Uterus (tissue), 4 donors: ENCODE measurements around the gene BIRC7. TPM values are rescaled to one million over a fixed set of nuclear protein-coding genes. Genes with fewer than 3 reads are reported as not detected.

Experiments
- DNase-seq, 2 donors: peaks; one replicate each; pipeline ENCODE4 v3.0.0-alpha.2; 2019 to 2020
- H3K27ac ChIP-seq, 2 donors: fragments of 200-600 bp; sonication (generic); 1 replicate in 1 of 2; 2 replicates in 1 of 2; pipeline ENCODE4 v1.5.1; 2016 to 2018
- H3K27me3 ChIP-seq, 2 donors: fragments of 200-600 bp; sonication (generic); one replicate each; pipeline ENCODE4 v1.5.1; 2018 to 2019; ENCODE audit warnings: control low read depth in 1 of 2
- H3K36me3 ChIP-seq, 2 donors: fragments of 200-600 bp; sonication (generic); one replicate each; pipeline ENCODE4 v1.5.1; 2019; ENCODE audit warnings: control low read depth in 1 of 2
- H3K4me1 ChIP-seq, 2 donors: fragments of 200-600 bp; sonication (generic); one replicate each; pipeline ENCODE4 v1.5.1; 2018 to 2019; ENCODE audit warnings: control low read depth in 1 of 2
- H3K4me3 ChIP-seq, 2 donors: fragments of 200-600 bp; sonication (generic); 1 replicate in 1 of 2; 2 replicates in 1 of 2; pipeline ENCODE4 v1.5.1; 2018 to 2019; ENCODE audit warnings: mild to moderate bottlenecking in 1 of 2
- H3K9me3 ChIP-seq, 2 donors: fragments of 200-600 bp; sonication (generic); one replicate each; pipeline ENCODE4 v1.5.1; 2019; ENCODE audit warnings: control low read depth in 1 of 2
- CTCF ChIP-seq, 4 experiments: fragments of 200-600 bp in 2 of 4; fragments of 450-650 bp in 2 of 4; sonication (generic) in 2 of 4; IDR thresholded peaks; one replicate each; pipeline ENCODE4 v1.5.1; 2016 to 2019; ENCODE audit warnings: antibody characterized with exemption in 4 of 4, mild to moderate bottlenecking in 2 of 4, moderate library complexity in 1 of 4
- POLR2A ChIP-seq, 2 donors: fragments of 450-650 bp; IDR thresholded peaks; one replicate each; pipeline ENCODE4 v1.6.1; 2016; ENCODE audit warnings: antibody characterized with exemption in 2 of 2, mild to moderate bottlenecking in 1 of 2, moderate library complexity in 1 of 2
- intact Hi-C: fragments of 100-400 bp; cut with DNase I; formaldehyde crosslinking; loops from one replicate; pipeline ENCODE4 v1.15.1; 2023; ENCODE audit warnings: low total_unique reads
- total RNA-seq, 4 donors: library from RNA; depleted of rRNA in 3 of 4; stranded (reverse); fragments of >200 nt in 3 of 4; gene quantifications; one replicate each; pipeline versions ENCODE4 v1.1.0 to v1.2.4, GENCODE V29; 2014 to 2023
- donor health status: DM: yes; HTN: yes; CAD: no.

BIRC7 gene
- total RNA-seq, 4 donors from 2014 or later: not detected

- H3K27me3 ChIP-seq: peaks cover 5 to 27% of the 10 kb centered on the region in 2 donors
Measured at GRCh38 chr20:63253438-63254231, 17.9 kb downstream of the BIRC7 start.

GRCh38 chr20:63254232-63254605 lies 18.5 kb downstream of the BIRC7 start, which contains the start of gene NKAIN4:
NKAIN4 (minus strand) TSS chr20:63254463; CDS start chr20:63254450, 13 bp downstream.
- no peaks in the 10 kb centered on the region for H3K9me3 ChIP-seq
- peaks cover 5 to 25% of the 10 kb centered on the region in 2 donors for H3K27me3 ChIP-seq
- intact Hi-C loops: no loop called here
- H3K27ac ChIP-seq: no peak within 1 kb of the TSS
- TF ChIP-seq CTCF (IDR thresholded peaks at IDR 0.05) (no peak), POLR2A (IDR thresholded peaks at IDR 0.05) (no peak)
- no peaks in the 10 kb centered on the region for H3K36me3 ChIP-seq
- H3K4me1 ChIP-seq: peaks cover 0 to 18% of the 10 kb centered on the region in 2 donors
- no peak for DNase-seq
- peak within 1 kb of the TSS in 1 of 2 donors; percentile 11 for H3K4me3 ChIP-seq

More at GRCh38 chr20:63253438-63254231, 17.9 kb downstream of the BIRC7 start:
- Histone ChIP-seq H3K4me1 (peaks cover 0 to 18% of the 10 kb centered on the region in 2 donors), H3K4me3 (peak overlapping the region in 1 of 2 donors; percentile 11), H3K27ac (no peak overlapping the region), H3K36me3 (no peaks in the 10 kb centered on the region), H3K9me3 (no peaks in the 10 kb centered on the region)
- DNase-seq: no peak
- TF ChIP-seq POLR2A (IDR thresholded peaks at IDR 0.05): no peak
- no peak for TF ChIP-seq CTCF (IDR thresholded peaks at IDR 0.05)
- intact Hi-C loops: no loop called here

GRCh38 chr20:63254606-63255384 lies 19.1 kb downstream of the BIRC7 start:
- H3K36me3 ChIP-seq: no peaks in the 10 kb centered on the region
- TF ChIP-seq CTCF (IDR thresholded peaks at IDR 0.05): no peak
- TF ChIP-seq POLR2A (IDR thresholded peaks at IDR 0.05): no peak
- peaks cover 0 to 18% of the 10 kb centered on the region in 2 donors for H3K4me1 ChIP-seq
- no peaks in the 10 kb centered on the region for H3K9me3 ChIP-seq
- peaks cover 5 to 24% of the 10 kb centered on the region in 2 donors for H3K27me3 ChIP-seq
- no peak overlapping the region for H3K4me3 ChIP-seq
- intact Hi-C loops: no loop called here
- no peak overlapping the region for H3K27ac ChIP-seq
- no peak for DNase-seq

- H3K9me3 ChIP-seq: no peaks in the 10 kb centered on the region
- no peak for TF ChIP-seq POLR2A (IDR thresholded peaks at IDR 0.05)
- no peak for TF ChIP-seq CTCF (IDR thresholded peaks at IDR 0.05)
- DNase-seq: no peak
- no peak overlapping the region for H3K4me3 ChIP-seq
- intact Hi-C loops: no loop called here
- peaks cover 0 to 18% of the 10 kb centered on the region in 2 donors for H3K4me1 ChIP-seq
- no peaks in the 10 kb centered on the region for H3K36me3 ChIP-seq
- H3K27me3 ChIP-seq: peaks cover 5 to 24% of the 10 kb centered on the region in 2 donors
- H3K27ac ChIP-seq: no peak overlapping the region
Measured at GRCh38 chr20:63255931-63256704, 20.4 kb downstream of the BIRC7 start.
